GM19193 (cell line): ENCODE measurements around the gene MACF1.

Experiments
- POLR2A ChIP-seq: IDR thresholded peaks from 4 replicates; pipeline ENCODE4 v1.6.1; 2011; ENCODE audit not compliant: insufficient read depth, insufficient read length; ENCODE audit errors: extremely low read depth

MACF1 gene

DNA sequence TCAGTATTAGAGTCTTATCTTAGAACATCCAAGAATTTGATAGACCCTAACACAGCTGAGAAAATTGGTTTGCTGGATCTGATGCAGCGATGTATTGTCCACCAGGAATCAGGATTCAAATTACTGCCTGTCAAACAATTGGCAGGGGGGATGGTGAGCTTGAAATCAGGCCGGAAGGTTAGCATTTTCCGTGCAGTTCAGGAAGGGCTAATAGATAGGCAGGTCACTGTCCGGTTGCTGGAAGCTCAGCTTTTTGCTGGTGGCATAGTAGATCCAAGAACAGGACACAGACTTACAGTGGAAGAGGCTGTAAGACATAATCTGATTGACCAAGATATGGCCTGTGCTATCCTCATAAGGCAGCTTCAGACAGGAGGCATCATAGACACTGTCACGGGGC is 127.2 kb downstream of the MACF1 start:
- no peak for TF ChIP-seq POLR2A

DNA sequence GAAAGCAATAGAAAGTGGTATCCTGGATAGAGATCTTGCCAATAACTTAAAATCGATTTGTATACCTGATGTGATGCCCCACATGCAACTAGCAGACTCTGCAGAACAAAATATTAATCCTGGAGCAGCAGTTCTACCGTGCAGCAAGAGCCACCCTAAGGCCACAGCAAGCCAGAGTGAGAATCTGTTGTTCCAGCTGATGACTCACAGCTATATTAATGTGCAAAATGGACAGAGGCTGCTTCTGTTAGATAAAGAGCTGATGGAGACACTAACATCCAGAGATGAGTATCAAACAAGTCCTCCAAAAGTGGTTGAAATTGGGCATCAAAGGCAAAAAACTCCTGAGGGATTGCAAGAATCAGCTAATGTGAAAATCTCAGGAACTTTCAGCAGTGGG is 127.8 kb downstream of the MACF1 start:
- no peak for TF ChIP-seq POLR2A

DNA sequence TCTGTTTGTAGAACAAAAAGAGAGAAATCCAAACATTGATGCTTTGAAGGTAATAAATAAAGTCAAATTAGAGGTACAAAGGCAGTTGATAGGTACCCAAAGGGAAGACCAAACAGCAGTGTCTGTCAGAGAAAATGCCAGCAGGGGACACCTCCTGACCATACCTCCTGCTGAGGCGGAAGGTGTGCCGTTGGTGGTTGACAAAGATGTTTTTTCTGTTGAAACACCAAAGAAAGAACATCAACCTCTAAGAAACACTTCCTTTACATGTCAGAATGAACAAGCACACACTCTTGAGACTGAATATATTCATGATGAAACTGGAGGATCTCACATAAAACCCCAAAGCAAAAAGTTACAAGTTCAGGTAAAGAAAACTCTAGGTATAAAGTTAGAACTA is 128.3 kb downstream of the MACF1 start:
- no peak for TF ChIP-seq POLR2A

DNA sequence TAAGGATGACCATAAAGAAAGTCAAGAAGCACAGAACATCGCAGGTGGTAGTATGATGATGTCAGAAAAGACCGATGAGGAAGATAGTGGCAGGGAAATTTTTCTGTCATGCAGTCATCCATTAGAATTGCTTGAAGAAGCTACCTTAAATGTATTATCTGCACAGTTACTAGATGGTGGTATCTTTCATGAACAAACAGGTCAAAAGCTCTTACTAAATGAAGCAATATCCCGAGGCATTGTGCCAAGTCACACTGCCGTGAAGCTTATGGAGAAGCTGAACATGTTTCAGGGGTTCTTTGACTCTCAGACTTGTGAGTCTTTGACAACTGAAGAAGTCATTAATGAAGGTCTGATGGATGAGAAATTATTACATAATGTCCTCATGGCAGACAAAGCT is 128.8 kb downstream of the MACF1 start:
- TF ChIP-seq POLR2A, result no peak

DNA sequence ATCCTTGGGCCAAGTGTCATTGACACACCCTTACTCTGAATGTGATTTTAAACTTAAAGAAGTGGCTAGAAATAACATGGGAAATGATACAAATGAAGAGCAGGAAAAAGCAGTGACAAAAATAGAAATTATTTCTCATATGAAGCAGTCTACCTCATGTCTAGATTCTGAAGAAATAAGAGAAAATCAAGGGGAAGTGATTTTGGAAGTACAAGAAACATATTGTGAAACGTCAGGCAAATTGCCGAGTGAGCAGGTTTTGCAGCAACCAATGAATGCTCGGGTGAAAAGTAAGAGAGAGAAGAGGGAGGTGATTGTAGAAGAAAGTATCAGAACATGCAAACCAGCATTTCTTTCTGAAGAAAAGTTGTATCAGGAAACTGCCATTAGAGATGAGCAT is 130.7 kb downstream of the MACF1 start:
- no peak for TF ChIP-seq POLR2A

DNA sequence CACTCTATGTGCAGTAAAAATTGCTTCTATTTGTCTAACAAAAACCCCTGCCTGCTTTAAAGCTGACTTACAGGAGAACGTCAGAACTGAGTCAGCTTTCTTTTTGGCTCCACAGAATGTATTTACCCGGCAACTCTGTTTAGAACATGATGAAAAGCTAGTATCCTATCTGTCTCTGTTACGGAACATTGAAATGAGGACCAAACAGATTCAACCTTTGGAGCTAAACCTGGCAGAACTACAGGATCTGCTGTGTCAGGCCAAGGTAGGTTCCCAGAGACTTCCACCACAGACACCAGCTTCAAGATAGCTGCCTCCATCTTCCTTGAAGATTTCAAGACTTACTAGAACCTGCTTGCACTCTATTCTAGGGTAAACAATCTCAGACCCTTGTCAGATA is 132.6 kb downstream of the MACF1 start:
- no peak for TF ChIP-seq POLR2A

DNA sequence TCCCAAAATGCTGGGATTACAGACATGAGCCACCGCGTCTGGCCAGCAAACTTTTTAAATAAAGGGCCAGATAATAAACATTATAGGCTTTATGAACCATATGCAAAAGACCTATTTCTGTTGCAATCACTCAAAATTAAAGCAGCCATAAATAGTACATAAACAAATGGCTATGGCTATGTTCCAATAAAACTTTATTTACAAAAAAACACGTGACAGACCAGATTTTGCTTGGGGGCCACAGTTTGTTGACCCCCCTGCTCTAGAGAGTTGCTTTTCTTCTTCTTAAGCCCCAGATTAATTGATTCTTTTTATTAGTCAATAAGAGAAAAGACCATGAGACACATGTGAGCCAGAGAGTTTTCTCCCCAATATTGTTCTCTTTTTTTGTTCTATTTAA is 138.3 kb downstream of the MACF1 start:
- no peak for TF ChIP-seq POLR2A

DNA sequence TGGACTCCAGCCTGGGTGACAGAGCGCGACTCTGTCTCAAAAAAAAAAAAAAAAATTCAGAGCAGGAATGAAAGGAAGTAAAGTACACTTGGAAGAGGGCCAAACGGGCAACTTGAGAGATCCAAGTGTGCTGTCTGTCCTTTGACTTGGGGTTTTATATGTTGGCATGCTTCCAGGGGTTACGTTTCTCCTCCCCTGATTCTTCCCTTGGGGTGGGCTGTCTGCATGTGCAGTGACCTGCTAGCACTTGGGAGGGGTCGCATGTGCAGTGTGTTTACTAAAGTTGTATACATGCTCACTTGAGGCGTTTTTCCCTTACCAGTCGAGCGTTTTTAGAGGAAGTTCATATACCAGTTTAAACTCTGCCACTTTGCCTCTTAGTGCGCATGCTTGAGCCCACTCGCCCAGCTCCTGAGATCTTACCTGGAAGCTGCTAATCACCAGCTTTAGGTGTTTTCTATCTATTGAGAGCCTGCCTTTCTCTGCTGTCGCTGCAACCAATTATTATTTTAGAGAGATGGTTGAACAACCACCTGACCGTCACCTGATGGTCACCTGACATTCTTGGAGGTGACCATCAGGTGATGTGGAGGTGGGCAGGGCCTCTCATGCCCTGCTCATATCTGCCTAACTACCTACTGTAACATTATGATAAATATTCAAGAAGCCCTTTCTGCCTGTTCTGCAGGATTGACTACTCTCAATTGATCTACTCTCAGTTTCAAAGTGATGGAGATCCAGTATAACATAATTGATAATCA is 140.1 kb downstream of the MACF1 start:
- TF ChIP-seq POLR2A, result no peak

DNA sequence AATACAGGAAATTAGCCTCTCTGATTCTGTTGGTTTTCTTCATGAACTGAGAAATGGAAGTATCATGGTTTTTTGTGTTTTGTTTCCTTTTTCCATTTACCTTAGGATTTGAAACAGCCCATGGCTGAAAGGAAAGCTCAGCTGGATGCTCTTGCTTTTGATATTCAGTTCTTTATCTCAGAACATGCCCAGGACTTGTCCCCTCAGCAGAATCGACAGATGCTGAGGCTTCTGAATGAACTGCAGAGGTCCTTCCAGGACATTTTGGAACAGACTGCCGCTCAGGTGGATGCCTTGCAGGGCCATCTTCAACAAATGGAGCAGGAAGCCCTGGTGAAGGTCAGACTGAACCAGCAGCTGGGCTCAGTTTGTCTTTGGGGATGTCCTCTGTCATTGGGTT is 142.4 kb downstream of the MACF1 start:
- no peak for TF ChIP-seq POLR2A

DNA sequence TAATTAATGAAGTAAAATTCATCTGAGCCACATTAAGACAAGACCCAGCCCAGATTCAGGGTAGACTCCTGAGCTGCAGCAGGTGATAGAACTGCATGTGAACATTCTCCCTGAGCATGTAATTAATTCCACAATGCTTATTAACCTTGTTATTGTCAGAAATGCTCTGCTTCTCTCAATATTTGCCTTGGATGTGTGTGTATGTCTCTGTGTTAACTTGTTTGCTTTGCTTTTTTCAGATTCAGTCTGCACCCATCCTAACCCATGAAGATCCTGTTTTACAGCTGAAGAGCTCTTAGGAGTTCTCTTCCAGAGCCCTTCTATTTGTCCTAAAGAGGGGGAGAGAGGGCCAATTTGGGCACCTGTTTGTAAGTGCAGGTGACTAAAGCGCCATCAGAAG is 143.8 kb downstream of the MACF1 start:
- TF ChIP-seq POLR2A, result no peak

DNA sequence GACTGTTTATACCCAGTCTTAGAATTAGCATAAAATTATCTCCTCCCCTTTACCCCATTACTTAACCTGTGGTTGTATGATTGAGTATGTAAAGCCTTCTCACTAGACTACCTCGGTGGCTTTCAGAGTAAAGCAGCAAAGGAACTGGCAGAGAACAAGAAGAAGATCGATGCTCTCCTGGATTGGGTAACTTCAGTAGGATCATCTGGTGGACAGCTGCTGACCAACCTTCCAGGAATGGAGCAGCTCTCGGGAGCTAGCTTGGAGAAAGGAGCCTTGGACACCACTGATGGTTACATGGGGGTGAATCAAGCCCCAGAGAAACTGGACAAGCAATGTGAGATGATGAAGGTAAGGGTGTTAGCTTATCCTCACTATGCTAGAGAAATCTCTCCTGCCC is 148.4 kb downstream of the MACF1 start:
- no peak for TF ChIP-seq POLR2A

DNA sequence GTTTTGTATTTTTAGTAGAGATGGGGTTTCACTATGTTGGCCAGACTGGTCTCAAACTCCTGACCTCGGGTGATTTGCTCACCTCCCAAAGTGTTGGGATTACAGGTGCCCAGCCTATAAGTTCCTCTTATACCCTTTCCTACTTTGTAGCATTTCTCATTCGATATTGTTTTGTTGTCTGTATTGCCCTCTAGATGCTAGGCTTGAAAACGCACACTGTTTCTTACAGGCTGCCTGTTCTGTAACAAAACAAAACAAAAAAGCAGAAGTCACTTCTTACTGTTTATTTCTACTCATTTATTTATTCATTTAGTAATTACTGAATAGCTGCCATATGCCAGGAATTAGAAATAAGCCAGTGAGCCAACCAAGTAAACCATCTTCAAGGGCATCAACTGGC is 150.1 kb downstream of the MACF1 start:
- no peak for TF ChIP-seq POLR2A

DNA sequence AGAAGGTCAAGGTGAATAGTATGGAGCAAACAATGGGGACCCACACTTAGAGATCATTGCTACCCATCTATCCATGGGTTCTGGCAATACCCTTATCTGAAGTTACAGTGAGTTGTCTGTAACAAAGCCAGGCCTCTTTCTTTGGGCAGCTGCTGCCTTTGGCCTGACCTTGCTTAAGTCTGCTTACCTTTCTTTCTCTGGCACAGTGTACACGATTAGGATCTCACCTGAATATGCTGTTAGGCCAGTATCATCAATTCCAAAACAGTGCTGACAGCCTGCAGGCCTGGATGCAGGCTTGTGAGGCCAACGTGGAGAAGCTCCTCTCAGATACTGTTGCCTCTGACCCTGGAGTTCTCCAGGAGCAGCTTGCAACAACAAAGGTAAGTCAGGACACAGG is 154.0 kb downstream of the MACF1 start:
- no peak for TF ChIP-seq POLR2A

DNA sequence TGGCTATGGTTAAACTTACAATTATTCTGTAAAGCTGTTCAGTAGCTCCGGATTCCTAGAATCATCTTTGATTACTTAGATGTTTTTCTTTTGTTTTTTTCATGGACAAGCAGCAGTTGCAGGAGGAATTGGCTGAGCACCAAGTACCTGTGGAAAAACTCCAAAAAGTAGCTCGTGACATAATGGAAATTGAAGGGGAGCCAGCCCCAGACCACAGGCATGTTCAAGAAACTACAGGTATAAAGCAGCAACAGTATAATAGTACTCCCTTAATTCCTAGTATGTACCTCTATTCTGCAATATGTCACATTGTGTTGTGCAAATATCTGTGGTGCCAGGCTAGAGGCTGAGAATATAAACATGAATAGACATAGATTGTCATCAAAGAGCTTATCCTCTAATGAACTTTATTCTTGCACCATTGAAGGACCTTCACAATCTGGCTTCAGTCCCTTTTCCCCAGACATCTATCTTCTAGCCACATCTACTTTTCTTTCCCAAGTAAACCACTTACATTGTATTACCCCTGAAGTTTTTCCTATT is 154.6 kb downstream of the MACF1 start:
- no peak for TF ChIP-seq POLR2A

DNA sequence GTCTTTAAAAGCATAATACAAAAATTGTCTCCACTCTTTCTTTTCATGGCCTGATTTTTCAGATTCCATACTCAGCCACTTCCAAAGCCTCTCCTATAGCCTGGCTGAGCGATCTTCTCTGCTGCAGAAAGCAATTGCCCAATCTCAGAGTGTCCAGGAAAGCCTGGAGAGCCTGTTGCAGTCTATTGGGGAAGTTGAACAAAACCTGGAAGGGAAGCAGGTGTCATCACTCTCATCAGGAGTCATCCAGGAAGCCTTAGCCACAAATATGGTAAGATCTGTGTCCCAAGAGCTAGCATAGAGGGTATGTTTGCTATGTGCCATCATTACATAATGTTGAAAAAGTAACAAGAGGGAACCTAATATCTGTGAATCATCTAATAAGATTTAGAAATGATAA is 156.2 kb downstream of the MACF1 start:
- TF ChIP-seq POLR2A, result no peak

DNA sequence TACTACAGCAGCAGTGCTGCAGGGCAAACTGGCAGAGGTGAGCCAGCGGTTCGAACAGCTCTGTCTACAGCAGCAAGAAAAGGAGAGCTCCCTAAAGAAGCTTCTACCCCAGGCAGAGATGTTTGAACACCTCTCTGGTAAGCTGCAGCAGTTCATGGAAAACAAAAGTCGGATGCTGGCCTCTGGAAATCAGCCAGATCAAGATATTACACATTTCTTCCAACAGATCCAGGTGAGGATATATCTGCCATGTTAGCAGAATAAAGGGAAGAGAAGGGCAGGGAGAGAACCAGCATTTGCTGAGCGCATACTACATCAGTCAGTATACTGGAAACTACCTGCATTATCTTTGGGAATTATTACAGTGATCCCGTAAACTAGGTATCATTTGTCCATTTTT is 157.0 kb downstream of the MACF1 start:
- TF ChIP-seq POLR2A, result no peak

DNA sequence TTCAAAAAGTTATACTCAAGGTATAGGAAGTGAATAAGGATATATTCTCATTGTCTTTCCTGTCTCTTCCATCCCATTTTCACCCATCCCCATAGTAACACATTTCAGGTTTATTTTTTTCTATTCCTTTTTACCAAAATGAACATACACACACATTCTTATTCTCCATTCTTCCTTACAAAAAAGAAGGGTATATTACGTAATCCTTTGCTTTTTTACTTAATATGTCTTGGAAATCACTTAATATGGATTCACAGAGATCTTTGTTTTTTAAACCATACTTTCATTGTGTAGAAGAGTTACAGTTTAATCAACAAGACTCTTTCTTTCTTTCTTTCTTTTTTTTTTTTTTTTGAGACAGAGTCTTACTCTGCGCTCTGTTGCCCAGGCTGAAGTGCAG is 158.8 kb downstream of the MACF1 start:
- TF ChIP-seq POLR2A, result no peak
